NT2/D1 (cell line): ENCODE results near the gene BDKRB1.

Experiments
- SUZ12 ChIP-seq: IDR thresholded peaks from 2 replicates; pipeline ENCODE4 v1.6.1; 2011; ENCODE audit not compliant: insufficient read length, insufficient read depth; ENCODE audit errors: extremely low read depth
- YY1 ChIP-seq: IDR thresholded peaks from 2 replicates; pipeline ENCODE4 v1.6.1; 2011; ENCODE audit not compliant: insufficient read length, insufficient read depth
- ZNF274 ChIP-seq: IDR thresholded peaks from 2 replicates; pipeline ENCODE4 v1.6.1; 2011; ENCODE audit warnings: mild to moderate bottlenecking, low read depth, low read length

DNA sequence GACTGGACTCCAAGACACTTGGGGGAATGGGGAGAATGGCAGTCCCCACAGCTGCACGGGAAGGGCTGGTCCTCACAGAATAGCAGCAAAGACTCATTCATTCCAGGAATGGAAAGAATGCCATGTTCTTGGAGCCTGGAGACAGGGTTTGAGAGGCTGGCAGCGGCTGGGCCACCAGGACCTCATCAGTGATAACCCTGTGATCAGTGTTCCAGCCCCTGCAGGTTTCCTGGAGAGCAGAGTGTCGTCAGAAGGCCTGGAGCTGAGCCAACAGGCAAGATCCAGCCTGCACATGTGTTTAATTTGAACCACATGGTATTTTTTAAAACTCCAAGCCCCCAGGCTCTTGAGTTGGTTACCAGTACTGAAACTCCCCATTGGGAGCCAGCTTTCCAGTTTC, 11.3 kb downstream of the BDKRB1 start:
- no peak for TF ChIP-seq YY1
- no peak for TF ChIP-seq ZNF274
- TF ChIP-seq SUZ12, result no peak
